Astrocyte (in vitro differentiated cells and primary cell): Measurements from ENCODE around the gene HACD1. TPM values are rescaled to one million over a fixed set of nuclear protein-coding genes. Genes with fewer than 3 reads are reported as not detected.
A peak's percentile ranks its signal among the peaks of the same experiment; 100 is the strongest.

ENCODE experiments used
- DNase-seq: peaks from one replicate; pipeline ENCODE4 v3.0.0-alpha.2; 2010; ENCODE audit warnings: low read depth
- FAIRE-seq: peaks from 2 replicates; lab custom pipeline; 2011; peaks lifted over from hg19 to GRCh38; lab: Jason Lieb, UNC
- H2AFZ ChIP-seq: 2 replicates; pipeline ENCODE4 v1.6.0; 2012; ENCODE audit warnings: low read depth, low read length, inconsistent platforms
- H3K27ac ChIP-seq: 2 replicates; pipeline ENCODE4 v1.5.1; 2011; ENCODE audit warnings: low read depth, low read length, inconsistent platforms
- H3K27me3 ChIP-seq: 2 replicates; pipeline ENCODE4 v1.6.0; 2011; ENCODE audit warnings: low read length, inconsistent platforms; ENCODE audit not compliant: insufficient read depth
- H3K36me3 ChIP-seq: 2 replicates; pipeline ENCODE4 v1.5.1; 2011; ENCODE audit warnings: low read length, inconsistent platforms; ENCODE audit not compliant: insufficient read depth
- H3K4me1 ChIP-seq: 2 replicates; pipeline ENCODE4 v1.5.1; 2011; ENCODE audit warnings: low read length, inconsistent platforms; ENCODE audit not compliant: insufficient read depth
- H3K4me2 ChIP-seq: 2 replicates; pipeline ENCODE4 v1.6.0; 2012; ENCODE audit warnings: low read length, inconsistent platforms
- H3K4me3 ChIP-seq: 2 replicates; pipeline ENCODE4 v1.5.1; 2011; ENCODE audit warnings: low read depth, mild to moderate bottlenecking, low read length, inconsistent platforms; ENCODE audit not compliant: insufficient read depth
- H3K79me2 ChIP-seq: 2 replicates; pipeline ENCODE4 v1.6.0; 2012; ENCODE audit warnings: mild to moderate bottlenecking, low read length, inconsistent platforms; ENCODE audit not compliant: insufficient read depth
- H3K9ac ChIP-seq: 2 replicates; pipeline ENCODE4 v1.6.0; 2012; ENCODE audit warnings: mild to moderate bottlenecking, low read length, inconsistent platforms
- H3K9me3 ChIP-seq: 2 replicates; pipeline ENCODE4 v1.5.1; 2012; ENCODE audit warnings: low read depth, mild to moderate bottlenecking, low read length, inconsistent platforms; ENCODE audit not compliant: insufficient read depth
- H4K20me1 ChIP-seq: 2 replicates; pipeline ENCODE4 v1.6.0; 2012; ENCODE audit warnings: low read length, inconsistent platforms; ENCODE audit not compliant: insufficient read depth
- H3K27ac Mint-ChIP-seq: one replicate; pipeline ENCODE4 v1.8.0; 2021; ENCODE audit warnings: mild to moderate bottlenecking, mixed read lengths; ENCODE audit not compliant: unreplicated experiment
- H3K27me3 Mint-ChIP-seq: one replicate; pipeline ENCODE4 v1.8.0; 2021; ENCODE audit warnings: low read depth, mixed read lengths; ENCODE audit not compliant: unreplicated experiment
- H3K36me3 Mint-ChIP-seq: one replicate; pipeline ENCODE4 v1.8.0; 2021; ENCODE audit warnings: low read depth, mixed read lengths; ENCODE audit not compliant: unreplicated experiment
- H3K4me1 Mint-ChIP-seq: one replicate; pipeline ENCODE4 v1.8.0; 2021; ENCODE audit warnings: low read depth, mixed read lengths; ENCODE audit not compliant: unreplicated experiment
- H3K4me3 Mint-ChIP-seq: one replicate; pipeline ENCODE4 v1.8.0; 2021; ENCODE audit warnings: mild to moderate bottlenecking, moderate library complexity, mixed read lengths; ENCODE audit not compliant: unreplicated experiment
- H3K9me3 Mint-ChIP-seq: one replicate; pipeline ENCODE4 v1.8.0; 2021; ENCODE audit warnings: mild to moderate bottlenecking, mixed read lengths; ENCODE audit not compliant: unreplicated experiment
- EZH2 ChIP-seq: IDR thresholded peaks from 2 replicates; pipeline ENCODE4 v1.6.1; 2012; ENCODE audit warnings: mild to moderate bottlenecking, low read length, inconsistent platforms; ENCODE audit not compliant: insufficient read depth
- total RNA-seq: library from RNA; stranded (reverse); gene quantifications from 2 replicates; pipeline ENCODE4 v1.2.1, GENCODE V29; 2021
- TF ChIP-seq, protein P1 (sequence below): IDR thresholded peaks from 2 replicates; pipeline ENCODE4 v1.5.1; 2011; ENCODE audit warnings: low read depth, mild to moderate bottlenecking, inconsistent platforms, low read length, moderate library complexity; ENCODE audit not compliant: insufficient read depth

The HACD1 gene
- total RNA-seq, 1 donor from 2014 or later, result 87.7 TPM

DNA sequence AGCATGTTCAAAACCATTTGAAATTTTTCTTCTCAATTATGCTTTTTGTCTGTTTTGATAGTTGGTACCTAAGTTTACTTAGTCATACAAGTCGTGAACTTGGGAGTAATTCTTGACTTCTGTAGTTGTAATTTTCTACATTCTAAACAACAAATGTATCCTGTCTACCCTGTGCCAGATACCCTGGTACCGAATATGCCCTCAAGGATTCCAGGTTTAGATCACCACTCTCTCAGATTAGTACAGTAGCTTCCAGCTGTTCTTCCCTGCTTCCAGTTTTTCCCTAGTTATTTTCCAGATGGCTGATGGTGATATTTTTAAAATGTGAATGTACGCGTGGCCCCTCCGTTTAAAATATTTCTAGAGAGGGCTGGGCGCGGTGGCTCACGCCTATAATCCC lies 33.2 kb upstream of the HACD1 start:
- peaks cover 96% of the 10 kb centered on the region for H3K79me2 ChIP-seq
- no peaks in the 10 kb centered on the region for H3K27me3 Mint-ChIP-seq
- no peak overlapping the region for H2AFZ ChIP-seq
- peaks cover 2% of the 10 kb centered on the region for H3K9me3 ChIP-seq
- peaks cover 4% of the 10 kb centered on the region for H3K36me3 ChIP-seq
- FAIRE-seq (no peak), DNase-seq (no peak)
- H3K36me3 Mint-ChIP-seq, result peaks cover 16% of the 10 kb centered on the region
- no peak for TF ChIP-seq EZH2
- peaks cover 34% of the 10 kb centered on the region for H3K4me1 ChIP-seq
- H3K27ac Mint-ChIP-seq, result peak overlapping the region; percentile 92
- no peak overlapping the region for H3K4me2 ChIP-seq
- H3K4me3 ChIP-seq, result no peak overlapping the region
- H3K27ac ChIP-seq, result peak overlapping the region; percentile 39
- peaks cover 58% of the 10 kb centered on the region for H4K20me1 ChIP-seq
- no peaks in the 10 kb centered on the region for H3K27me3 ChIP-seq
- H3K4me3 Mint-ChIP-seq, result no peak overlapping the region
- peaks cover 2% of the 10 kb centered on the region for H3K9me3 Mint-ChIP-seq
- peaks cover 46% of the 10 kb centered on the region for H3K4me1 Mint-ChIP-seq
- H3K9ac ChIP-seq, result no peak overlapping the region

DNA sequence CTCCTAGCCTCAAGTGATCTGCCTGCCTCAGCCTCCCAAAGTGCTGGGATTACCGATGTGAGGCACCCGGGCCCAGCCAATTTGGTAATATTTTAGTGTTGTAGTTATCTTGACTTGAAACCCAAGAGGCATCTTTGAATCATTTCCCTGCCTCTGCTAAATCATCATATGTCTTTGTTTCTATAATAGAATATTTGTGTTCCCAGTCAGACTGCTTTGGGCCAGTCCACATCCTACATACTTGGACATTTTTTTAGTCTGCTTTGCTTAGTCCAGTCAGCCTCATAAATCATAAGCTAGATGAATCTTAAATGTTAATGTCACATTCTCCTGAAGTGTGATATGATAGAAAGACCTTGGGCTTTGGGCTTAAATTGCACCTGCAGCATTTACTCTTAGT lies 32.7 kb upstream of the HACD1 start:
- TF ChIP-seq, protein P1, sequence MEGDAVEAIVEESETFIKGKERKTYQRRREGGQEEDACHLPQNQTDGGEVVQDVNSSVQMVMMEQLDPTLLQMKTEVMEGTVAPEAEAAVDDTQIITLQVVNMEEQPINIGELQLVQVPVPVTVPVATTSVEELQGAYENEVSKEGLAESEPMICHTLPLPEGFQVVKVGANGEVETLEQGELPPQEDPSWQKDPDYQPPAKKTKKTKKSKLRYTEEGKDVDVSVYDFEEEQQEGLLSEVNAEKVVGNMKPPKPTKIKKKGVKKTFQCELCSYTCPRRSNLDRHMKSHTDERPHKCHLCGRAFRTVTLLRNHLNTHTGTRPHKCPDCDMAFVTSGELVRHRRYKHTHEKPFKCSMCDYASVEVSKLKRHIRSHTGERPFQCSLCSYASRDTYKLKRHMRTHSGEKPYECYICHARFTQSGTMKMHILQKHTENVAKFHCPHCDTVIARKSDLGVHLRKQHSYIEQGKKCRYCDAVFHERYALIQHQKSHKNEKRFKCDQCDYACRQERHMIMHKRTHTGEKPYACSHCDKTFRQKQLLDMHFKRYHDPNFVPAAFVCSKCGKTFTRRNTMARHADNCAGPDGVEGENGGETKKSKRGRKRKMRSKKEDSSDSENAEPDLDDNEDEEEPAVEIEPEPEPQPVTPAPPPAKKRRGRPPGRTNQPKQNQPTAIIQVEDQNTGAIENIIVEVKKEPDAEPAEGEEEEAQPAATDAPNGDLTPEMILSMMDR, result no peak
- Mint-ChIP-seq H3K4me1 (peaks cover 44% of the 10 kb centered on the region), H3K9me3 (peaks cover 2% of the 10 kb centered on the region), H3K27me3 (no peaks in the 10 kb centered on the region), H3K36me3 (peaks cover 16% of the 10 kb centered on the region), H3K27ac (no peak overlapping the region), H3K4me3 (no peak overlapping the region)
- FAIRE-seq (no peak), DNase-seq (peak; percentile 85)
- Histone ChIP-seq H3K36me3 (peaks cover 4% of the 10 kb centered on the region), H2AFZ (no peak overlapping the region), H3K27me3 (no peaks in the 10 kb centered on the region), H3K4me3 (no peak overlapping the region), H3K4me1 (peaks cover 35% of the 10 kb centered on the region), H4K20me1 (peaks cover 56% of the 10 kb centered on the region), H3K4me2 (no peak overlapping the region), H3K9me3 (peaks cover 2% of the 10 kb centered on the region), H3K79me2 (peaks cover 96% of the 10 kb centered on the region), H3K27ac (peak overlapping the region; percentile 7), H3K9ac (no peak overlapping the region)

DNA sequence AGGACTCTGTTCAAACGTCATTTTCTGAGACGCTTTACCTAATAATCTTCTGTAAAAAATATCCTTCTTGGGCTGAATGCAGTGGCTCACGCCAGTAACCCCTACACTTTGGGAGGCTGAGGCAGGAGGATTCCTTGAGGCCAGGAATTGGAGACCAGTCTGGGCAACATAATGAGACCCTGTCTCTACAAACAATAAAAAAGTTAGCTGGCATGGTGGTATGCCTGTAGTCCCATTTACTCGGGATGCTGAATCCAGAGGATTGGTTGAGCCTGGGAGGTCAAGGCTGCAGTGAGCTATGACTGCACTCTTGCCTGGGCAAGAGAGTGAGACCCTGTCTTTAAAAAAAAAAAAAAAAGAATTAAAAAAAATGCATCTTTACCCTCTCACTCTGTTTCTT lies 31.9 kb upstream of the HACD1 start:
- Mint-ChIP-seq H3K4me1 (peaks cover 40% of the 10 kb centered on the region), H3K27ac (no peak overlapping the region), H3K9me3 (peaks cover 2% of the 10 kb centered on the region), H3K4me3 (no peak overlapping the region), H3K36me3 (peaks cover 13% of the 10 kb centered on the region), H3K27me3 (no peaks in the 10 kb centered on the region)
- Histone ChIP-seq H3K27me3 (no peaks in the 10 kb centered on the region), H2AFZ (no peak overlapping the region), H3K36me3 (peaks cover 4% of the 10 kb centered on the region), H3K9ac (no peak overlapping the region), H3K4me1 (peaks cover 35% of the 10 kb centered on the region), H3K79me2 (peaks cover 98% of the 10 kb centered on the region), H3K9me3 (peaks cover 2% of the 10 kb centered on the region), H3K27ac (no peak overlapping the region), H4K20me1 (peaks cover 61% of the 10 kb centered on the region), H3K4me3 (no peak overlapping the region), H3K4me2 (no peak overlapping the region)
- FAIRE-seq (no peak), DNase-seq (no peak)
- TF ChIP-seq, protein P1, result no peak
- TF ChIP-seq EZH2, result no peak
